A673 (cell line): Measurements from ENCODE around the gene CC2D1A. TPM values are rescaled to one million over a fixed set of nuclear protein-coding genes. Genes with fewer than 3 reads are reported as not detected.

ENCODE experiments used
- BruUV-seq: library from RNA; stranded (reverse); fragments of 400-500 nt; replicated peaks from 2 replicates; lab custom pipeline; 2021; lab: Mats Ljungman, UMichigan
- CTCF ChIA-PET: fragments of 300-600 bp; sonication (Branson Sonifier 250); formaldehyde crosslinking; loops from one replicate; lab custom pipeline; 2022; ENCODE audit warnings: antibody characterized with exemption; lab: Charles Lee
- POLR2A ChIA-PET: fragments of 300-600 bp; sonication (Branson Sonifier 250); formaldehyde crosslinking; loops from one replicate; lab custom pipeline; 2022; ENCODE audit warnings: antibody characterized with exemption; ENCODE audit not compliant: low non-redundant PET; lab: Charles Lee
- DNase-seq: peaks from one replicate; pipeline ENCODE4 v3.0.0-alpha.2; 2015; ENCODE audit warnings: low spot score
- H3K27ac ChIP-seq: fragments of 200-600 bp; sonication (generic); 2 replicates; pipeline ENCODE4 v1.5.1; 2016; ENCODE audit warnings: mixed run types, low read depth, mild to moderate bottlenecking, mixed read lengths, antibody characterized with exemption, low read length; ENCODE audit not compliant: poor library complexity, severe bottlenecking
- H3K27me3 ChIP-seq: fragments of 200-600 bp; sonication (generic); replicated peaks from 2 replicates; pipeline ENCODE4 v1.6.1; 2017; ENCODE audit warnings: mixed run types, low read depth, mild to moderate bottlenecking, mixed read lengths, antibody characterized with exemption, low read length; ENCODE audit not compliant: insufficient read depth, poor library complexity
- H3K36me3 ChIP-seq: fragments of 200-600 bp; sonication (generic); 2 replicates; pipeline ENCODE4 v1.6.1; 2016; ENCODE audit warnings: mixed run types, mild to moderate bottlenecking, mixed read lengths, antibody characterized with exemption, low read length; ENCODE audit not compliant: insufficient read depth, poor library complexity, severe bottlenecking
- H3K4me1 ChIP-seq: fragments of 200-600 bp; sonication (generic); 2 replicates; pipeline ENCODE4 v1.6.1; 2017; ENCODE audit warnings: mixed run types, mild to moderate bottlenecking, mixed read lengths, antibody characterized with exemption, low read length; ENCODE audit not compliant: insufficient read depth, poor library complexity, severe bottlenecking
- H3K4me3 ChIP-seq: fragments of 200-600 bp; sonication (generic); 2 replicates; pipeline ENCODE4 v1.5.1; 2016; ENCODE audit warnings: low read depth, mixed run types, mild to moderate bottlenecking, mixed read lengths, low read length; ENCODE audit not compliant: poor library complexity, severe bottlenecking
- H3K9me3 ChIP-seq: fragments of 200-600 bp; sonication (generic); 2 replicates; pipeline ENCODE4 v1.6.1; 2016; ENCODE audit warnings: mixed run types, low read depth, mild to moderate bottlenecking, mixed read lengths, antibody characterized with exemption, low read length; ENCODE audit not compliant: poor library complexity, severe bottlenecking
- CTCF ChIP-seq: fragments of 300-800, 200-600 bp; sonication (generic); conservative IDR thresholded peaks from 2 replicates; pipeline ENCODE4 v1.5.1; 2017; ENCODE audit warnings: low read depth, mild to moderate bottlenecking, antibody characterized with exemption, low read length, moderate library complexity, mixed read lengths
- EZH2 ChIP-seq: fragments of 200-600 bp; sonication (generic); IDR thresholded peaks from 2 replicates; pipeline ENCODE4 v1.6.1; 2017; ENCODE audit warnings: borderline replicate concordance, low read depth, mild to moderate bottlenecking, mixed read lengths, antibody characterized with exemption, low read length; ENCODE audit not compliant: poor library complexity, severe bottlenecking
- intact Hi-C: fragments of 100-400 bp; cut with micrococcal nuclease; formaldehyde crosslinking; loops from one replicate; pipeline ENCODE4 v1.10.0; 2022; ENCODE audit not compliant: unreplicated experiment
- total RNA-seq: library from RNA; stranded (reverse); gene quantifications from 2 replicates; pipeline ENCODE4 v1.2.3, GENCODE V29; 2021

CC2D1A gene
- total RNA-seq, 1 experiment from 2014 or later, result 38.6 TPM

- ChIA-PET POLR2A (no interaction called here), CTCF (no interaction called here)
- H3K4me3 ChIP-seq, result no peak overlapping the region
- H3K27ac ChIP-seq, result no peak overlapping the region
- DNase-seq, result no peak
- no peaks in the 10 kb centered on the region for H3K4me1 ChIP-seq
- H3K9me3 ChIP-seq, result no peaks in the 10 kb centered on the region
- TF ChIP-seq CTCF, result no peak
- no peak for TF ChIP-seq EZH2
- BruUV-seq, result no TSS peak
- no peaks in the 10 kb centered on the region for H3K27me3 ChIP-seq
- H3K36me3 ChIP-seq, result peaks cover 54% of the 10 kb centered on the region
- intact Hi-C loops, result no loop called here
Measured at GRCh38 chr19:13964776-13965175, 58.8 kb downstream of the CC2D1A start.

- H3K4me3 ChIP-seq, result no peak overlapping the region
- CTCF ChIA-PET, result no interaction called here
- no TSS peak for BruUV-seq
- H3K27ac ChIP-seq, result no peak overlapping the region
- TF ChIP-seq EZH2 (no peak), CTCF (no peak)
- no peaks in the 10 kb centered on the region for H3K4me1 ChIP-seq
- DNase-seq, result no peak
- H3K27me3 ChIP-seq, result no peaks in the 10 kb centered on the region
- H3K9me3 ChIP-seq, result no peaks in the 10 kb centered on the region
- H3K36me3 ChIP-seq, result peaks cover 54% of the 10 kb centered on the region
- intact Hi-C loops, result no loop called here
- POLR2A ChIA-PET, result no interaction called here
Measured at GRCh38 chr19:13965377-13965896, 59.4 kb downstream of the CC2D1A start.

GRCh38 chr19:13965926-13966683, 60.1 kb downstream of the CC2D1A start:
- Histone ChIP-seq H3K4me1 (no peaks in the 10 kb centered on the region), H3K36me3 (peaks cover 48% of the 10 kb centered on the region), H3K27ac (no peak overlapping the region), H3K27me3 (no peaks in the 10 kb centered on the region), H3K4me3 (no peak overlapping the region), H3K9me3 (no peaks in the 10 kb centered on the region)
- DNase-seq, result no peak
- POLR2A ChIA-PET, result no interaction called here
- BruUV-seq, result no TSS peak
- no peak for TF ChIP-seq CTCF
- TF ChIP-seq EZH2, result no peak
- CTCF ChIA-PET, result no interaction called here
- intact Hi-C loops, result no loop called here
